Breast epithelium (tissue), 4 donors: ENCODE results near the gene PRKAA1. TPM values are rescaled to one million over a fixed set of nuclear protein-coding genes. Genes with fewer than 3 reads are reported as not detected.
A peak's percentile ranks its signal among the peaks of the same experiment; 100 is the strongest.

Source experiments
- DNase-seq, 2 donors: peaks; one replicate each; pipeline ENCODE4 v3.0.0-alpha.2; 2019; ENCODE audit warnings: low spot score in 2 of 2
- H3K27ac ChIP-seq, 2 donors: fragments of 200-600 bp; sonication (generic) in 1 of 2; one replicate each; pipeline ENCODE4 v1.5.1; 2016 to 2019; ENCODE audit warnings: mild to moderate bottlenecking in 1 of 2
- H3K27me3 ChIP-seq, 2 donors: fragments of 200-600 bp; sonication (generic) in 1 of 2; one replicate each; pipeline versions ENCODE4 v1.5.1 to v1.6.0; 2017 to 2019; ENCODE audit warnings: control low read depth in 1 of 2, mild to moderate bottlenecking in 1 of 2
- H3K36me3 ChIP-seq: fragments of 200-600 bp; one replicate; pipeline ENCODE4 v1.5.1; 2019
- H3K4me1 ChIP-seq, 2 donors: fragments of 200-600 bp; sonication (generic); one replicate each; pipeline ENCODE4 v1.5.1; 2016 to 2019; ENCODE audit warnings: control low read depth in 1 of 2
- H3K4me3 ChIP-seq, 3 donors: fragments of 200-600 bp; sonication (generic); 1 replicate in 2 of 3; 2 replicates in 1 of 3; pipeline ENCODE4 v1.5.1; 2016 to 2019; ENCODE audit warnings: mild to moderate bottlenecking in 3 of 3, moderate library complexity in 2 of 3
- H3K9me3 ChIP-seq, 2 donors: fragments of 200-600 bp; sonication (generic) in 1 of 2; one replicate each; pipeline ENCODE4 v1.5.1; 2016 to 2019; ENCODE audit warnings: control low read depth in 1 of 2
- POLR2A ChIP-seq: fragments of 450-650 bp; IDR thresholded peaks from one replicate; pipeline ENCODE4 v1.6.1; 2016; ENCODE audit warnings: antibody characterized with exemption, mild to moderate bottlenecking, moderate library complexity
- POLR2AphosphoS5 ChIP-seq, 3 donors: sonication (generic); formaldehyde crosslinking; IDR thresholded peaks; one replicate each; pipeline ENCODE4 v1.6.1; 2017; ENCODE audit warnings: antibody characterized with exemption in 3 of 3
- intact Hi-C: fragments of 100-400 bp; cut with DNase I; formaldehyde crosslinking; loops from one replicate; pipeline ENCODE4 v1.15.1; 2023; ENCODE audit warnings: low total_unique reads
- total RNA-seq, 3 donors: library from RNA; depleted of rRNA; stranded (reverse); fragments of >200 nt; gene quantifications; one replicate each; pipeline ENCODE4 v1.1.0, GENCODE V29; 2016
- TF ChIP-seq, protein P1 (sequence below), 3 donors: fragments of 450-650 bp; IDR thresholded peaks; one replicate each; pipeline ENCODE4 v1.5.1; 2016 to 2017; ENCODE audit warnings: antibody characterized with exemption in 3 of 3, mild to moderate bottlenecking in 3 of 3, moderate library complexity in 3 of 3

The PRKAA1 gene
- total RNA-seq, 3 donors from 2014 or later: 100 to 134 (median 112) TPM

DNA sequence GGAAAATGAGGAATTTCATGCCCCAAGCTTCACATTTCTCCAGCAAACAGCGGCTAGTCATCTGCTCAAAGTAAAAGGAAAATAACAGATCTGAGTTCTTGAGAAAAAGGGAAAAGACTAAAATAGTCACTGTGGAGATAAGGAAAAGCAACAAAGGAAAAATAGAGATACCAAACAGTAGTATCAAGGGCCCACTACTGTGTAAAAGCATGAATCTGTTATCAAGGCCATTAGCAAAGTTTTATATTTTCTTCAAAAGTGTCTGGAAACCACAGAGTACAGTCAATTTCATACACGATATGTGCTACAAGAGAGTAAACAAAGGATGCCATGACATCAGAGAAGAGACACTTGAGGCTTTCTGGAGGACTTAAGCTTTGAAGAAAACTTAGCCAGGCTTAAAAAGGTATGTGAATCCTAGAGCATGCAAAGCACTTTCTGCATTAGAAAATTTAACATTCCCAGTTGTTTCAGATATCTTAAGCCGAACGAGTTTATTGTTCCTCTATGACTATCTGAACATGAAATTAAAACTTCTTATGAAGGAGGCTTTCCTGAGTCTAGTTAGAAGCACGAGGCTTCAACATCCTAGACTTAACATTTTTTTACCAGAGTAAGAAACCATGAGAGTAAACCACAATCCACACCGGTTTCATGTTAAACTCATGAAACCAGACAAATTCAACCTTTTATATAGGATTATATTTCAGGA lies 43.6 kb downstream of the PRKAA1 start:
- intact Hi-C loops: no loop called here
- H3K36me3 ChIP-seq: no peaks in the 10 kb centered on the region
- TF ChIP-seq POLR2AphosphoS5 (IDR thresholded peaks at IDR 0.05) (no peak), POLR2A (no peak)
- TF ChIP-seq, protein P1, sequence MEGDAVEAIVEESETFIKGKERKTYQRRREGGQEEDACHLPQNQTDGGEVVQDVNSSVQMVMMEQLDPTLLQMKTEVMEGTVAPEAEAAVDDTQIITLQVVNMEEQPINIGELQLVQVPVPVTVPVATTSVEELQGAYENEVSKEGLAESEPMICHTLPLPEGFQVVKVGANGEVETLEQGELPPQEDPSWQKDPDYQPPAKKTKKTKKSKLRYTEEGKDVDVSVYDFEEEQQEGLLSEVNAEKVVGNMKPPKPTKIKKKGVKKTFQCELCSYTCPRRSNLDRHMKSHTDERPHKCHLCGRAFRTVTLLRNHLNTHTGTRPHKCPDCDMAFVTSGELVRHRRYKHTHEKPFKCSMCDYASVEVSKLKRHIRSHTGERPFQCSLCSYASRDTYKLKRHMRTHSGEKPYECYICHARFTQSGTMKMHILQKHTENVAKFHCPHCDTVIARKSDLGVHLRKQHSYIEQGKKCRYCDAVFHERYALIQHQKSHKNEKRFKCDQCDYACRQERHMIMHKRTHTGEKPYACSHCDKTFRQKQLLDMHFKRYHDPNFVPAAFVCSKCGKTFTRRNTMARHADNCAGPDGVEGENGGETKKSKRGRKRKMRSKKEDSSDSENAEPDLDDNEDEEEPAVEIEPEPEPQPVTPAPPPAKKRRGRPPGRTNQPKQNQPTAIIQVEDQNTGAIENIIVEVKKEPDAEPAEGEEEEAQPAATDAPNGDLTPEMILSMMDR (IDR thresholded peaks at IDR 0.05): no peak
- no peaks in the 10 kb centered on the region for H3K9me3 ChIP-seq
- H3K4me3 ChIP-seq: peak overlapping the region; percentile 78 to 96 (median 78)
- H3K4me1 ChIP-seq: no peaks in the 10 kb centered on the region
- H3K27me3 ChIP-seq: no peaks in the 10 kb centered on the region
- no peak for DNase-seq
- H3K27ac ChIP-seq: peak overlapping the region; percentile 94

DNA sequence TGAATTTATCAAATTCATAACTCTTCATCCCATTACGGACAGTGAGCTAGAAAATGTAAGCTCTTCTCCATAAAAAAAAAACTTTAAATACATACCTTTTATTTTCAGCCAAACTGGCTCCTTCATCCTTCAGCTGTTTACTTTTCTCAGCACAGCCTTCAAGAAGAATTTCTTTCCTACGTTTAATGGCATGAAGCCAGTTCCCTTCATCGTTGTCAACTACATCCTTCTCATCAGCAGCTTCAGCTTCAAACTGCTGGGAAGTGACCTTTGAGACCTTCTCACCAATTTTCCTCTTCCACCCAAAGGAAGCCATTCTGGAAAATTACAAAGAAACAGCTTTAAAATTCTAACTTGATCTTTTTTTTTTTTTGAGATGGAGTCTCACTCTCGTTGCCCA lies 51.5 kb downstream of the PRKAA1 start:
- Histone ChIP-seq H3K4me3 (no peak overlapping the region), H3K4me1 (no peaks in the 10 kb centered on the region), H3K9me3 (no peaks in the 10 kb centered on the region), H3K27me3 (no peaks in the 10 kb centered on the region), H3K36me3 (no peaks in the 10 kb centered on the region), H3K27ac (no peak overlapping the region)
- intact Hi-C loops: no loop called here
- no peak for DNase-seq
- no peak for TF ChIP-seq POLR2AphosphoS5 (IDR thresholded peaks at IDR 0.05)

DNA sequence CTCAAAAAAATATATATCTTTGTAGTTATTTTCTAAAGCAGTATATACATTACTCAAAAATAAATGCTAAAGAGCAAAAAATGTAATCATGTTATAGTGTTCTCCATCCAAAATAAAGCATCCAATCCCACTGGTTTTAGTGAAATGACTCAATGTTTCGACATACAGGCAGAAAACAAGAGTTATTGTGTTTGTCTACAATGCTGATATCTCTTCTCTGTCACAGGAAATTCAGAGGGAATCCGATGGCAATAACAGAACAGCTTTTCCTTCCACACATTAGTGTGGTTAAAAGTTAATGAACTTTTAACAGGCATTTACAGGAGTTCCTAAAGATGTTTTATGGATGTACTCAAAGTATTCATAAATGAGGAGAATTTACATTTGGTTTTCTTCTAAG lies 54.4 kb downstream of the PRKAA1 start:
- H3K4me3 ChIP-seq: no peak overlapping the region
- TF ChIP-seq POLR2A (no peak), POLR2AphosphoS5 (IDR thresholded peaks at IDR 0.05) (no peak)
- TF ChIP-seq, protein P1 (IDR thresholded peaks at IDR 0.05): no peak
- intact Hi-C loops: no loop called here
- H3K9me3 ChIP-seq: peaks cover 0 to 3% of the 10 kb centered on the region in 2 donors
- no peaks in the 10 kb centered on the region for H3K36me3 ChIP-seq
- no peak overlapping the region for H3K27ac ChIP-seq
- no peaks in the 10 kb centered on the region for H3K4me1 ChIP-seq
- H3K27me3 ChIP-seq: no peaks in the 10 kb centered on the region
- DNase-seq: no peak

DNA sequence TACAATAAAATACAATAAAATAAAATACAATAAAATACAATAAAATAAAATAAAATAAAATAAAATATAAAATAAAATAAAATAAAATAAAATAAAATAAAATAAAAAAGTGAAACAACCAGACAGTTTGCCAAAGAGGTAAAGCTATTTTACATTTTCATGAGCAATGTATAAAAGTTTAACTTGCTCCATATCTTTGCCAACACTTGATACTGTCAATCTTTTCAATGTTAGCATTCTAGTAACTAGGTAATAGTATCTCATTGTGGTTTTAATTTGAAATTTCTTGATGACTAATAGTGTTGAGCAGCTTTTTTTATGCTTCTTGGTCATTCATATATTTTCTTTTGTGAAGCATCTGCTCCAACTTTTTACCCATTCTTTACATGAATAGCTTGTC lies 59.7 kb downstream of the PRKAA1 start:
- intact Hi-C loops: no loop called here
- Histone ChIP-seq H3K27ac (no peak overlapping the region), H3K27me3 (no peaks in the 10 kb centered on the region), H3K4me3 (no peak overlapping the region), H3K9me3 (peaks cover 0 to 4% of the 10 kb centered on the region in 2 donors), H3K36me3 (no peaks in the 10 kb centered on the region), H3K4me1 (peaks cover 0 to 5% of the 10 kb centered on the region in 2 donors)
- no peak for DNase-seq
- TF ChIP-seq POLR2A (no peak), POLR2AphosphoS5 (IDR thresholded peaks at IDR 0.05) (no peak)
- TF ChIP-seq, protein P1 (IDR thresholded peaks at IDR 0.05): no peak

DNA sequence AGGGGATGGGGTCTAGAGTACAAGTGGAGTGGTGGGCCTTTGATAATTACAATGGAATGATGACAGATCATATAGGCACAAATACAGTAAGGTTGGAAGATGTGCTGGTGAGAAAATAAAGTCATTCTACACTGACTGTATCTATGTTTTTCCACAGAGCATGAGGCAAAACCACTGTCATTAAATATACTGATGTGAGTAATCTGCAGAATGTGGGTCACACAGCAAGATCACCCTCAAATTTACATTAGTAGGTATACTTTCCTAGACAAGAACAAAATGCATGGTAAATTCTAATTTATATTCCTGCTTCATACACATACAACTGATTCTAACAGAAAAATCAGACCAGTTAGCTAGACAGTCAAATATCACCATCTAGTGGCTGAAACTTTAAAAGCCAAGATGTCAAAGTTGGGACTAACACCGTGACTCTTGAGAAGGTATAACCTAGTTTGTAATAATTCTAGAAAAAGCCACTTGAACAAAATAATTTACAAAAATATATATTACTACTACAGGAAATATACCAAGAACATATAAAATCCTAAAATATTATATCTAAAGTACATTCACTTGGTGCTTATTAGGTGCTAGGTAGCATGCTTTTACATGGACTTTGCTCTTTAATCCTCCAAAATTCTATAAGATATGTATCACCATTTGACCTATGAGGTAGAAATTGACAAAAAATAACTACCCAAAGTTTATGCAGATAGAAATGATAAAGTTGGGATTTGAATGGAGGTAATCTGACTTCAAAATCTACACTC lies 61.9 kb downstream of the PRKAA1 start:
- Histone ChIP-seq H3K27ac (no peak overlapping the region), H3K4me3 (no peak overlapping the region), H3K36me3 (no peaks in the 10 kb centered on the region), H3K9me3 (peaks cover 0 to 4% of the 10 kb centered on the region in 2 donors), H3K4me1 (peaks cover 0 to 5% of the 10 kb centered on the region in 2 donors), H3K27me3 (no peaks in the 10 kb centered on the region)
- intact Hi-C loops: no loop called here
- TF ChIP-seq, protein P1 (IDR thresholded peaks at IDR 0.05): peak; percentile 20 to 71 (median 40)
- TF ChIP-seq POLR2AphosphoS5 (IDR thresholded peaks at IDR 0.05): no peak
- TF ChIP-seq POLR2A: no peak
- no peak for DNase-seq
